GM08714 (cell line): ENCODE results near the gene CYP2W1.
A peak's percentile ranks its signal among the peaks of the same experiment; 100 is the strongest.

Source experiments
- H3K4me3 ChIP-seq: fragments of 200-500 bp; sonication (Bioruptor generic); 2 replicates; pipeline ENCODE4 v1.5.1; 2014; ENCODE audit warnings: mild to moderate bottlenecking, low read length, inconsistent platforms
- ZNF274 ChIP-seq: IDR thresholded peaks from 2 replicates; pipeline ENCODE4 v1.6.1; 2012; ENCODE audit warnings: mild to moderate bottlenecking, low read depth, low read length

CYP2W1 gene

DNA sequence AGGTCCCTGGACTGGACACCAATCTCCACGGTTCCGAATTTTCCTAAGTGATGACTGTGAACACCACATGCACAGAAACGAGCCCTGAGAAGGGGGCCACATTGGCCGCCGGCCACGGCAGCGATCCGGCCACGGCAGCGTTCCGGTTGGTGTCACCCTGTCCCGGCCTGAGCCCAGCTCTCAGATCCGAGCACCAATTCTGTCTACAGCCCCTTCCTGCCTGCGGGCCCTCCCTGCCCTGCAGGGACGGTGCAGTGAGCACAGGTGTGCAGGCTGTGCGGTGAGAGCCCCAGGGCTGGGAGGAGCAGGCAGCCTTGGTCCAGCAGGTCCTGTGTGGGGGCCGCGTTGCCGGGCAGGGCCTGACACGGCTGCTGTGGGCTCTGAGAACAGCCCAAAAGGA, 31.7 kb downstream of the CYP2W1 start:
- no peak for TF ChIP-seq ZNF274
- no peak overlapping the region for H3K4me3 ChIP-seq

DNA sequence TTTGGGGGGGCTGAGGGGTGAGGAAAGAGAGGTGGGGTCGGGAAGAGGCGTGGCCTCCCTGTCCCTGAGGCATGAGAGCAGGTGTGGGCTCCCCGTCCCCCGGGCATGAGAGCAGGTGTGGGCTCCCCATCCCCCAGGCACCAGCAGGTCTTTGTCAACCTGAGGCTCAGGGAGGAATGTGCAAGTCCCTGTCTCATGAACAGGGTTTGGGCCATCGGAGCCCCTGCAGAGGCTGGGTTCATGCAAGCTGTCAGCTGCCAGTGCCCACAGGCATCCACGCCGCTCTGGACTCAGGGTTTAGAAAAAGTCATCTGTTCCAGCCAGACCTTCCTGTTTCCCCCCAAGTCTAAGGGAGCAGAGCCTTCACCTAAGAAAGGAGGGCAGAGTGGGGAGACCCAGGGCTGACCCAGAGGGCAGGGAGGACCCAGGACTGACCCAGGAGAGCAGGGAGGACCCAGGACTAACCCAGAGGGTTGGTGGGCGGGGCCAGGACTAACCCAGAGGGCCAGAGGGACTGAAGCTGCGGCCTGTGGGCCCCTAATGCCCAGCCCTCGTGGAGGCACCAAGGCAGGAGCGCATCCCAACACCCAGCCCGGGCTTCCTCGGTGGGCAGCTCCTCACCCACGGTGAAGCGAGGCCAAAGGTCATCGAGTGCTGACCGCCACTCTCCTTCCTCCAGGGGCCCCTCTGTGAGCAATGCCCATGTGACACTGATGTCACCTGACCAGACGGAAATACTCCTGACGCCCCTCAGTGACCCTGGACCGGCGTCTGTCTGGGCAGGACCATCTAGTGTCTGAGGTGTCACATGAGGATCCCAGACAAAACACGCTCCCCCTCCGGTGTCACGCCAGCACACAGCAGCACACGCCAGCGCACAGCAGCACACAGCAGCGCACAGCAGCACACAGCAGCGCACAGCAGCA, 32.5 kb downstream of the CYP2W1 start:
- H3K4me3 ChIP-seq = no peak overlapping the region
- TF ChIP-seq ZNF274 = no peak

DNA sequence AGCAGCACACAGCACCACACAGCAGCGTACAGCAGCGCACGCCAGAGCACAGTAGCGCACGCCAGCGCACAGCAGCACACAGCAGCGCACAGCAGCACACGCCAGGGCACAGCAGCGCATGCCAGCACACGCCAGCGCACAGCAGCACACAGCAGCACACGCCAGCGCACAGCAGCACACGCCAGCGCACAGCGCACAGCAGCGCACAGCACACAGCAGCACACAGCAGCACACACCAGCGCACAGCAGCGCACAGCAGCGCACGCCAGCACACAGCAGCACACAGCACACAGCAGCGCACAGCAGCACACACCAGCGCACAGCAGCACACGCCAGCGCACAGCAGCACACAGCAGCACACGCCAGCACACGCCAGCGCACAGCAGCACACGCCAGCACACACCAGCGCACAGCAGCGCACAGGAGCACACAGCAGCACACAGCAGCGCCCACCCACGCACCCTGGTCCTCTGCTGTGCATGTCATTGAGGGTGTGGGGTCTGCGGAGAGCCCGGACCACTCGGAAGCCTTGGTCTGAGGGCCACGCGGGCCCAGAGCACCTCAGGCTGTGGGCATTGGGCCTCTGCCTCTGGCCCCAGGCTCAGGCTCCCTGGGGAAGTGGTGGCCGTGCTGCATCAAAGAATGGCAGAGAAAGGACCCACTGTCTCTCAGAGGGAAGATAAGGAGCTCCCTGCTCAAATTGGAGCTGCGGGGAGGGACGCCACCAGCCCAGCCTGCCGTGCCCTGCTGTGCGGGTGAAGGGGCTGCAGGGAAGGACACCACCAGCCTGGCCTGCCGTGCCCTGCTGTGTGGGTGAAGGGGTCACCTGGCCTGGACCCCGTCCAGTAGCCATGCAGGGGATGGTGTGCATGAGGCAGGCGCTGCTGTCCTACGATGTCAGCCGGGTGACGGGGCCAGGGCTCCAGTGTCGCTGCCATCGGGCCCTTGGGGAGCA, 33.9 kb downstream of the CYP2W1 start:
- TF ChIP-seq ZNF274 = no peak

DNA sequence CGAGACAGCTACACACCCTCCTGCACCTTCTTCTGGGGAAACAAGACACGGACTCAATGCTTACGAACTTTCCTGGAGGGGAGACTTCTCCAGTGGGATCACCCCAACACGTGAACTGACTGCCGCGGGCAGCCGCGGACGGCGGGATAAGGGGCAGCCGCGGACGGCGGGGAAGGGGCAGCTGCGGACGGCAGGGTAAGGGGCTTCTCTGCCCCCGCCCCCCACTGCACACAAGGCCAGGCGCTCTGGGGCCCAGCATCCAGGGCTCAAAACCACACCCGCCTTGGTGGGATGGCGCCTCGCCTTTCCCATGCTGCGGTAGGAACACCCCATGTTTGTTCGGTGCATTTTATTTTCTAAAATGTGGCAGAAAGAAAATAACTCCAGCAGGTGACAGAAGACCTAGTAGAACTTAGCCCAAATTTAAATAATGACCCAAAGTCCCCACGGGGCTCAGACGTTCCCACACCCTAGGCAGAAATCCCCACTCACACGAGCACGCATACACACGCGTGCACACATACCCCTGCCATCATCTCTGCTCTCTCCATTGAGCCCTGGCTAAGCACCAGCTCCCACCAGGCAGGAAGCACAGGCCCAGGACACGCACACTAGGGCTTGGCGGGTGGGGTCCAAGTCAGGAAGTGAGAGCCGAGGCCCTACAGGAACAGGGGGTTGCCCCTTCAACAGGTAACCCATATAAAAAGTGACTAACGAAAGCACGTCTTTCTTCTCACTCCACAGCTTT, 34.8 kb downstream of the CYP2W1 start:
- H3K4me3 ChIP-seq = no peak overlapping the region
- TF ChIP-seq ZNF274 = no peak

More for the DNA sequence above, 33.9 kb downstream of the CYP2W1 start:
- H3K4me3 ChIP-seq = no peak overlapping the region

DNA sequence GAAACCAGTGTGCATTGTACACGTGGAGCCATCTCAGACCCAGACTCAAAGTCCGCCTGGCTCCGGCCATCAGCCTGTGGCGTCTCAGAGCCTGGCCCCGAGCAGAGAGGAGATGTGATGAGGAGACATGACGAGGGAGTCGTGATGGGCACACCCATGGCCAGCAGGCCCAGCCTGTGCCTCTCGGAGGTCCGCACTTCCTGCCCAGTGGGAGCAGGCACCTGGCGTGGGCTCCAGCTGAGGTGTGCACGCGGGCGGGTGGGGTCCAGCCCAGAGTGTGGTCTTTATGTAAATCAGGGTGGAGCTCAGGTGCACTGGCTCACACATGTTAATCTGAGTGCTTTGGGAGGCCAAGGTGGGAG, 35.3 kb downstream of the CYP2W1 start:
- no peak for TF ChIP-seq ZNF274

DNA sequence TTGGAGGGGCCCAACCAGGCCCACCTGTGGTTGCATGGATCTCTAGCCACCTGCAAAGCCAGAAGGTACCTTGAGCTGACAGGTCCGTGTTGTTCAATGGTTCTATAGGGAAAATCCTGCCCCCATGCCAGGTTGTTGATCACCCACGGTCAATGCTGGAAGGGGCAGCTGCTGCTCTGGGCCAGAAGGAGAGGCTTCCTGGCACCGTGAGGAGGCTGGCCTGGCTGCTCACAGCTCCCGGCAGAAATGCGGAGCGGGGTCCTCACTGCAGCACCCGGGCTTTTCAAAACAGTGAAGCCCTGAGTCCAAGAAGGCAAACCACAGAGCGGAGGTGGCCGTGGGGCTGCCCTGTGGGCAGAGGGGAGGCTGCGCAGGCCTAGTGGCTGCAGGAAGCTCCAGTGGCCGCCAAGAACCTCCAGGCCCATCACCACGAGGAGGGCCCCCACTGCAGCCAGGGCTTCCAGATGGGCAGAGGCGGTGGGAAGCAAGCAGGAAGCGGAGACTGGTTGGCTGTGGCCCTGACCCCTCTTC, 36.3 kb downstream of the CYP2W1 start:
- no peak for TF ChIP-seq ZNF274
- H3K4me3 ChIP-seq = no peak overlapping the region

More for the DNA sequence above, 35.3 kb downstream of the CYP2W1 start:
- no peak overlapping the region for H3K4me3 ChIP-seq

DNA sequence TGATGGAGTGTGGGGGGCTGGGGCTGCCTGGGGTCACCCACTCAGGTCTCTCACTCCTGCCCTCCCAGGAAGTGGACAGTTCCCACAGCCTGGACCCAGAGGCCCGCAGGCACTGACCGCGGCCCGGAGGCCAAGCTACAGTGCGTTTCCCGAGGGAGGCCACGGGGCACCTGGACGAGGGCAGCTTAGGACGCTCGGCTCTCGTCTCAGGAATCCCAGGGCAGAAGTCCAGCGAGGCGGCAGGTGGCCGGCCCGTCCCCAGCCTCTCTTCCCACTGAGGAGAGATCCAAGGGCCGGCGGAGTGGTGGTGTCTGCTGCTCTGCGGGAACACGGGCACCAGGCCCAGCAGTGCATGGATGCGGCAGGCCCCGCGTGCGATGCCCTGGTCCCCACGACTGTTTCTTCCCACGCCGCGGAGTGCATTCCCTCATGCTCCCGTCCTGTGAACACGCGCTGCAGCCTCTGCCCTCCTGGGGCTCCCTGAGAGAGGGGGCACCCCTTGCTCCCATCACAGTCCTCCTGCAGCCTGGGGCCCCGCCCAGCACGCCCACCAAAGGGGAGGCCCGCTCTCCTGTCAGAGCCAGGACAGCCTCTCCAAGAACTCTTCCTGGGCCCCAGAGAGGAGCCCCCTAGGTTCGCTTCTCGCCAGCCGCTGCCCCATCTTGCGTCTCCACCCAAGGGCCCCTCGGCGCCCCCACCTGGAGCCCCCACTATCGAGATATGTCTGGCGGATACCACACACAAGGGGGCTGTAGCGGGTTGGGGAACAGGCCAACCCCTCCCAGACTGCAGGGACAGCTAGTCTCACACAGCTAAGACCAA, 37.0 kb downstream of the CYP2W1 start:
- no peak for TF ChIP-seq ZNF274

DNA sequence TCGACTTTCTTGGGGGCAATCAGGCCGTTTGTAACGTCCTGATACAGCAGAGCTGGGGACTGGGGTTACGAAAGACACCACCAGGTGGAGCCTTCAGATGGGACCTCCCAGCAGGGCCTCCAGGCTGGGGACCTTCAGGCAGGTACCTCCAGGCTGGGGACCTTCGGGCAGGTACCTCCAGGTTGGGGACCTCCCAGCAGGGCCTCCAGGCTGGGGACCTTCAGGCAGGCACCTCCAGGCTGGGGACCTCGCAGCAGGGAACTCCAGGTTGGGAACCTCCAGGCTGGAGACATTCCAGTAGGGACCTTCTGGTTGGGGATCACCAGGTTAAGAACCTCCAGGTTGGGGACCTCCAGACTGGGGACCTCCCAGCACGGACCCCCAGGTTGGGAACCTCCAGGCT, 37.9 kb downstream of the CYP2W1 start:
- no peak for TF ChIP-seq ZNF274
- no peak overlapping the region for H3K4me3 ChIP-seq

More for the DNA sequence above, 37.0 kb downstream of the CYP2W1 start:
- no peak overlapping the region for H3K4me3 ChIP-seq

DNA sequence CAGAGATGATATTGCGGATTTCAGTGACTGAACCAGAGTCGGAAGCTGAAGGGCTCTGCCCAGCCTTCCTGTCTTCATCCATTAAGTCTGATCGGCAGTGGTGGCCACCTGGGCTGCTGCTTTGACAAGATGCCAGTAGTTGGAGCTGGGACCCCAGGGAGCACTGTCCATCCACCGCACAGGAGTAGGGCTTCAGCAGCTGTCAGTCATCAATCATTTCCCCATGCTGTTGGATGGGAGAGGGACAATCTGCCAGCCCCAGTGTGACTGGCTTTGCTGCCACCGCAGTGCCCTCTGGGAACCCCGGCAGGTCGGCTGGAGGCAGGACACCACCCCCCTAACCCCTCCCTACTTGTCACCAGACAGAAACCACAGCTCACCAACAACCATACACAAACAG, 38.4 kb downstream of the CYP2W1 start:
- no peak for TF ChIP-seq ZNF274

DNA sequence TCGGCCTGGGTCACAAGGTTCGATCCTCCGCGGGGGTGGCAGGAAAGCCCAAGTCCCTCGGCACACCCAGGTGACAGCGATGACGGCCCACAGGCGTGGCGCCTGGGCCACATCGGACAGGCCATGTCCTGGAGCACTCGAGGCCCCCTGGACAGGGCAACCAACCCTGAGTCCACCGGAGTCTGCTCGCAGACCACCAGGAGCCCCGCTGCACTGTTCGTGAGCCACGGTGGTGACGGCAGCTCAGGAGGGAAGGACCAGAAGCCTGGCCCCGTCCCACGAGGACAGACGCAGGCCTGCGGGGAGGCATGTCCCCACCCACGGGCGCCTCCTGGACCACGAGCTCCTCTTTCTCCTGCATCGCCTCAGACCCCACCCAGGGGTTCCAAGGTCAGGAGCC, 39.0 kb downstream of the CYP2W1 start:
- no peak overlapping the region for H3K4me3 ChIP-seq
- no peak for TF ChIP-seq ZNF274

More for the DNA sequence above, 38.4 kb downstream of the CYP2W1 start:
- no peak overlapping the region for H3K4me3 ChIP-seq

DNA sequence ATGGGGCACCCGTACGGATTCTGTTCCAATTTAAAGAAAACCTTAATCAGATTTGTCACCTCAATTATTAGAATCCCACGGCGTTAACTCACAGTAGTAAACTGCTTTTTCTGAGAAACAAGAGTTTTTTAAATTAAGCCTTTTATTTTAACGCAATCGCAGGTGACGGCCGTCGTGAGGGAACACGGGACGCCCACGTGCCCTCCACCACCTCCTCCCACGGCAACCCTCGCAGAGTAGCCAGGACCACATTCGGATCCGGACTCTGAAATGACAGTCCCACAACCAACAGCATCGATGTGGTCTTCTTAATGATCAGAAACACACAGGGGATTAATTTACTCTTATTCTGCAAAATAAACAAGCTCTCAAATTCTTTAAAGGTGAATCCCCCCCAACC, 39.4 kb downstream of the CYP2W1 start:
- TF ChIP-seq ZNF274 = no peak

DNA sequence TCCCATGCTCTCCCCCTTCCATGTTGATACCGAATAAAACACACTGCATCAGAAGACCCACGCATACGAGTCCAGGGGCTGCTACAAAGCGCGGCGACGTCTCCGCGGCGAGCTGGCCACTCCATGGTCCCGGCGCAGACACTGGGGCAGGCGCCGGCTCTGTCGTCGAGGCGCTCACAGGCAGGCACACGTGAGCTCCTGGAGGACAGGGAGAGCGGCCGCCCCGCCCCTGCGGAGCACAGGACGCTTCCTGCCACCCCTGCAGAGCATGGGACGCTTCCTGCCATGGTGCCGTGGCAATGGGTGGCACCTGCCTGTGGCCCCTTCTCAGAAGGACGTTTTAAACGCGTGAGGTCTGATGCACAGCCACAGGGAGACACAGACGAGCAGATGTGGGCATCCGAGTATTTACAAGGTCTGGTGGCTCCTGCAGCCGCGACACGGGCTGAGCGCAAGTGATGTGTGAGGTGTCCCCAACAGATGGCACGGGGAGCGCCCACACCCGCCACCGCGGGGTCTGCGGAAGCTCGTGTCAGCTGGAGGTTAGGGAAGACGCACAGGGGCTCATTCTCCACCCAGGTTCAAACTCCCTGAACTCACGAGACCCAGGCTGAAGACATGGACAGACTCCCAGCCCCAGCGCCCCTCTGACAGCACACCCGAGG, 40.0 kb downstream of the CYP2W1 start:
- peak overlapping the region; percentile 3; the same call in 1 of the 2 replicates for H3K4me3 ChIP-seq
- TF ChIP-seq ZNF274 = no peak

More for the DNA sequence above, 39.4 kb downstream of the CYP2W1 start:
- H3K4me3 ChIP-seq = no peak overlapping the region
